ENCODE results near the gene LRRN3. TPM values are rescaled to one million over a fixed set of nuclear protein-coding genes. Genes with fewer than 3 reads are reported as not detected.

LRRN3 gene
- total and polyA plus RNA-seq, 7 donors: 0.15 to 1.9 (median 0.69) TPM

- TF ChIP-seq CTCF (IDR thresholded peaks at IDR 0.05): no peak
- no peak for ATAC-seq
- DNase-seq: no peak
- no peaks in the 10 kb centered on the region for H3K9me3 ChIP-seq
- 83 to 88% (median 85%) methylated on average over 4 of the region's 4 CpGs for WGBS, 3 donors
- no peak overlapping the region for H3K4me3 ChIP-seq
- no peaks in the 10 kb centered on the region for H3K27me3 ChIP-seq (ENCODE audit: insufficient read depth in 3 of 3, low read length in 2 of 3)
- H3K4me1 ChIP-seq: no peaks in the 10 kb centered on the region
- no peak overlapping the region for H3K27ac ChIP-seq
- H3K36me3 ChIP-seq (ENCODE audit: insufficient read depth in 1 of 2, low read depth in 1 of 2): no peaks in the 10 kb centered on the region
- intact Hi-C loops (cut with DNase I): no loop called here
Measured at GRCh38 chr7:111081546-111082267, 9.2 kb upstream of the LRRN3 start.

- ATAC-seq (no peak), DNase-seq (no peak)
- no peak overlapping the region for H3K4me3 ChIP-seq
- intact Hi-C loops (cut with DNase I): no loop called here
- H3K4me1 ChIP-seq: no peaks in the 10 kb centered on the region
- H3K9me3 ChIP-seq: no peaks in the 10 kb centered on the region
- no peaks in the 10 kb centered on the region for H3K27me3 ChIP-seq (ENCODE audit: insufficient read depth in 3 of 3, low read length in 2 of 3)
- H3K36me3 ChIP-seq (ENCODE audit: insufficient read depth in 1 of 2, low read depth in 1 of 2): no peaks in the 10 kb centered on the region
- TF ChIP-seq CTCF (IDR thresholded peaks at IDR 0.05): no peak
- no peak overlapping the region for H3K27ac ChIP-seq
- WGBS, 3 donors: 29 to 49% (median 32%) methylated on average over 4 of the region's 4 CpGs
Measured at GRCh38 chr7:111082351-111082750, 8.6 kb upstream of the LRRN3 start.

- TF ChIP-seq CTCF (IDR thresholded peaks at IDR 0.05): no peak
- DNase-seq (no peak), ATAC-seq (no peak)
- Histone ChIP-seq H3K9me3 (no peaks in the 10 kb centered on the region), H3K27me3 (ENCODE audit: insufficient read depth in 3 of 3, low read length in 2 of 3) (no peaks in the 10 kb centered on the region), H3K27ac (no peak overlapping the region), H3K4me3 (no peak overlapping the region), H3K4me1 (no peaks in the 10 kb centered on the region), H3K36me3 (ENCODE audit: insufficient read depth in 1 of 2, low read depth in 1 of 2) (no peaks in the 10 kb centered on the region)
- intact Hi-C loops (cut with DNase I): no loop called here
- 60 to 68% (median 61%) methylated on average over 5 of the region's 5 CpGs for WGBS, 3 donors
Measured at GRCh38 chr7:111083413-111083812, 7.5 kb upstream of the LRRN3 start.

- peaks cover 7% of the 10 kb centered on the region for H3K4me1 ChIP-seq
- no peak for TF ChIP-seq CTCF (IDR thresholded peaks at IDR 0.05)
- H3K36me3 ChIP-seq (ENCODE audit: insufficient read depth in 1 of 2, low read depth in 1 of 2): no peaks in the 10 kb centered on the region
- WGBS, 3 donors: 96 to 99% (median 97%) methylated on average over 3 of the region's 3 CpGs
- ATAC-seq: no peak
- no peak overlapping the region for H3K27ac ChIP-seq
- no peaks in the 10 kb centered on the region for H3K9me3 ChIP-seq
- H3K4me3 ChIP-seq: no peak overlapping the region
- intact Hi-C loops (cut with DNase I): loop anchor here in 1 of 2 donors (5.0 kb wide), 1 partner anchor 647 kb away; no protein-coding TSS in a partner anchor
- DNase-seq: no peak
- no peaks in the 10 kb centered on the region for H3K27me3 ChIP-seq (ENCODE audit: insufficient read depth in 3 of 3, low read length in 2 of 3)
Measured at GRCh38 chr7:111085356-111085755, 5.6 kb upstream of the LRRN3 start.

- intact Hi-C loops (cut with DNase I): loop anchor here in 1 of 2 donors (5.0 kb wide), 1 partner anchor 646 kb away; no protein-coding TSS in a partner anchor
- no peak for ATAC-seq
Measured at GRCh38 chr7:111086532-111086931, 4.4 kb upstream of the LRRN3 start.

More at GRCh38 chr7:111086532-111086931, 4.4 kb upstream of the LRRN3 start:
- WGBS, 3 donors: 96 to 97% (median 96%) methylated on average over 2 of the region's 2 CpGs
- Histone ChIP-seq H3K27ac (no peak overlapping the region), H3K27me3 (ENCODE audit: insufficient read depth in 3 of 3, low read length in 2 of 3) (no peaks in the 10 kb centered on the region), H3K9me3 (no peaks in the 10 kb centered on the region), H3K4me1 (peaks cover 11% of the 10 kb centered on the region), H3K36me3 (ENCODE audit: insufficient read depth in 1 of 2, low read depth in 1 of 2) (no peaks in the 10 kb centered on the region), H3K4me3 (no peak overlapping the region)
- TF ChIP-seq CTCF (IDR thresholded peaks at IDR 0.05): no peak
- DNase-seq: no peak

Measured in psoas muscle (tissue), 8 donors.